ENCODE measurements around the gene PPIP5K2.

GRCh38 chr5:103092676-103093075 is 27.4 kb upstream of the PPIP5K2 start:
- TF ChIP-seq, protein P1, sequence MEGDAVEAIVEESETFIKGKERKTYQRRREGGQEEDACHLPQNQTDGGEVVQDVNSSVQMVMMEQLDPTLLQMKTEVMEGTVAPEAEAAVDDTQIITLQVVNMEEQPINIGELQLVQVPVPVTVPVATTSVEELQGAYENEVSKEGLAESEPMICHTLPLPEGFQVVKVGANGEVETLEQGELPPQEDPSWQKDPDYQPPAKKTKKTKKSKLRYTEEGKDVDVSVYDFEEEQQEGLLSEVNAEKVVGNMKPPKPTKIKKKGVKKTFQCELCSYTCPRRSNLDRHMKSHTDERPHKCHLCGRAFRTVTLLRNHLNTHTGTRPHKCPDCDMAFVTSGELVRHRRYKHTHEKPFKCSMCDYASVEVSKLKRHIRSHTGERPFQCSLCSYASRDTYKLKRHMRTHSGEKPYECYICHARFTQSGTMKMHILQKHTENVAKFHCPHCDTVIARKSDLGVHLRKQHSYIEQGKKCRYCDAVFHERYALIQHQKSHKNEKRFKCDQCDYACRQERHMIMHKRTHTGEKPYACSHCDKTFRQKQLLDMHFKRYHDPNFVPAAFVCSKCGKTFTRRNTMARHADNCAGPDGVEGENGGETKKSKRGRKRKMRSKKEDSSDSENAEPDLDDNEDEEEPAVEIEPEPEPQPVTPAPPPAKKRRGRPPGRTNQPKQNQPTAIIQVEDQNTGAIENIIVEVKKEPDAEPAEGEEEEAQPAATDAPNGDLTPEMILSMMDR (conservative IDR thresholded peaks at IDR 0.05): no peak
- no peak for TF ChIP-seq EZH2 (IDR thresholded peaks at IDR 0.05; ENCODE audit: low read depth)

All from PC-9 (cell line).